ENCODE data around the gene DNAJC18.

DNAJC18 gene

DNA sequence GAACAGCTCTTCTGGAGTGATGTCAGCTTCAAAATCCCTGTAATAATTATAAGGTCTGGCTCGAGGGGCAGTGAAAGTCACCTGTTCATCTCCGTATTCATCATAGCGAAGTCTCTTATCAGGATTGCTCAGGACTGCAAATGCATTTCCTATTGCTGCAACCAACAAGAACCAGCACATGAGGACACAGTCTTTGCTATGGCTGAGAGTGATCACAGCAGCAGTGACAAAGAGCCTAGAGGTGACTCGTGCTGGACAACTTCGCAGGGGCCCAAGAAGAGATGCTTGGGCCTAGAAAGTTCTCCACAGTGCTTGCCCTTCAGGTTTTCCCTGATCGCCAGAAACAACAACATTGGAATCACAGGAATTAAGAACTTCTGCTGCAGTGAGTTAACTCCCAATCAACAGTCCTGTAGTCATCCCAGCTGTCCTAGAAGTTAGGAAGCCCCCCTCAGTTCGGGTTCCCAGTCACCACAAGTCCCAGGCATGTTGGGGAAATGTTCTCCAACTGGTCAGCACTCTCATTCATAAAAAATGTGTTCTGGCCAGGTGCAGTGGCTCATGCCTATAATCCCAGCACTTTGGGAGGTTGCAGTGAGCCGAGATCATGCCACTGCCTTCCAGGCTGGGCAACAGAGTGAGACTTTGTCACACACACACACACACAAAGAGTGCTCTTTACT lies 13.0 kb downstream of the DNAJC18 start:
- Histone ChIP-seq H3K27me3 (ENCODE audit: insufficient read depth, low read length) (no peaks in the 10 kb centered on the region), H3K79me2 (ENCODE audit: control insufficient read depth, insufficient read depth, low read length, unreplicated experiment) (no peaks in the 10 kb centered on the region), H3K4me1 (ENCODE audit: control insufficient read depth, insufficient read depth, low read length, unreplicated experiment) (peaks cover 8% of the 10 kb centered on the region), H3K4me3 (ENCODE audit: low read depth, low read length) (no peak overlapping the region), H2AFZ (ENCODE audit: low read length, unreplicated experiment) (peak overlapping the region; percentile 36), H3K36me3 (ENCODE audit: insufficient read depth, low read length) (peaks cover 2% of the 10 kb centered on the region; the same call in 1 of the 2 replicates), H3K27ac (ENCODE audit: low read depth, low read length) (no peak overlapping the region)

GRCh38 chr5:139425497-139425896 lies 13.8 kb downstream of the DNAJC18 start:
- H3K4me1 ChIP-seq (ENCODE audit: control insufficient read depth, insufficient read depth, low read length, unreplicated experiment), result peaks cover 8% of the 10 kb centered on the region
- H2AFZ ChIP-seq (ENCODE audit: low read length, unreplicated experiment), result no peak overlapping the region
- no peaks in the 10 kb centered on the region for H3K36me3 ChIP-seq (ENCODE audit: insufficient read depth, low read length)
- no peaks in the 10 kb centered on the region for H3K27me3 ChIP-seq (ENCODE audit: insufficient read depth, low read length)
- no peak overlapping the region for H3K4me3 ChIP-seq (ENCODE audit: low read depth, low read length)
- no peak overlapping the region for H3K27ac ChIP-seq (ENCODE audit: low read depth, low read length)
- no peaks in the 10 kb centered on the region for H3K79me2 ChIP-seq (ENCODE audit: control insufficient read depth, insufficient read depth, low read length, unreplicated experiment)

- Histone ChIP-seq H3K79me2 (ENCODE audit: control insufficient read depth, insufficient read depth, low read length, unreplicated experiment) (no peaks in the 10 kb centered on the region), H3K27me3 (ENCODE audit: insufficient read depth, low read length) (no peaks in the 10 kb centered on the region), H3K36me3 (ENCODE audit: insufficient read depth, low read length) (no peaks in the 10 kb centered on the region), H3K27ac (ENCODE audit: low read depth, low read length) (no peak overlapping the region), H2AFZ (ENCODE audit: low read length, unreplicated experiment) (no peak overlapping the region), H3K4me3 (ENCODE audit: low read depth, low read length) (no peak overlapping the region), H3K4me1 (ENCODE audit: control insufficient read depth, insufficient read depth, low read length, unreplicated experiment) (peaks cover 8% of the 10 kb centered on the region)
Observed at GRCh38 chr5:139422307-139422893, 16.9 kb downstream of the DNAJC18 start.

DNA sequence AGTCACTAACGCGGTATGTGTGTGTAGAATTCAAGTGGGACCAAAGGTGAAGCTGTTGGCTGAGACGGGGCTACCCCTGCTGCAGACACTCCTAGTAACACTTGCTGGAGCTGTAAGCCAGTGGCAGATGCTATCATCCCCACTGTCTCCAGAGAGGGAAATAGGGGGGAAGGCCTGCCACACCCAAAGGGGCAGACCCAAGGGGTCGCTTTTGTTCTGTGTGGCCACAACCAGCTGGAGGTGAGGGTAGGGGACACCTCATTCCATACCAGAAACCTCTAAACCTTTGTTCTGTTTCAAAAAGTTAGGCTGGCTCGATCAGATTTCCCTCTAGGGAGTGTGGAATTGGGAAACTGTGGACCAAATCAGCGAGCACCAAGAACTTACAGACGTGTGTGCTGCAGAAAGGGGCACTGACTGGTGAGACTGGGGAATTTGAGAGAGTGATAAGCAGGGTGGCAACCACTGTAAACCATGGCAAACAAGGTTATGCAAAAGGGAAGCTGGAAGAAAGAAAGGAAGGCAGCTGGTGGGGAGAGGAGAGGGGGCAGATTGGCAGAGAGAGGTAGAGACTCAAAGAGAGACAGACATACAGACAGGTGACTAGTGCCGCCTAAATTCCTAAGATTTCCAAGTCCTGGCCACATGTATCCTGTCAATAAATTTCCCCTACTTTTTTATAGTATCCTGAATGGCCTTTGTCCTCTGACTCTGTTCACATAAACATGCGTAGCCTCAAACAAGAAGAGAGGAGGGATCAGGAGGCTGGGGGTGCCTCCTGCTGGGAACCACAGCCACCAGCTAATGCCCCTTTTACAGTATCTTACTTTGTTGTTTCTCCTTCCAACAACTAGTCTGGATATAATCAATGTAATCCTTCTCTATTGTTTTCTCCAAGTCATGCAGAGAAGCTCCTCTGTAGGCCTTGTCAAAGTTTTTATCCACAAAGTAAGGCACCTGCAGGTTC lies 19.8 kb downstream of the DNAJC18 start:
- no peak overlapping the region for H3K27ac ChIP-seq (ENCODE audit: low read depth, low read length)
- no peaks in the 10 kb centered on the region for H3K79me2 ChIP-seq (ENCODE audit: control insufficient read depth, insufficient read depth, low read length, unreplicated experiment)

GRCh38 chr5:139418793-139419192 lies 20.5 kb downstream of the DNAJC18 start:
- Histone ChIP-seq H3K79me2 (ENCODE audit: control insufficient read depth, insufficient read depth, low read length, unreplicated experiment) (no peaks in the 10 kb centered on the region), H3K4me3 (ENCODE audit: low read depth, low read length) (no peak overlapping the region), H3K27me3 (ENCODE audit: insufficient read depth, low read length) (no peaks in the 10 kb centered on the region), H2AFZ (ENCODE audit: low read length, unreplicated experiment) (no peak overlapping the region), H3K36me3 (ENCODE audit: insufficient read depth, low read length) (no peaks in the 10 kb centered on the region), H3K27ac (ENCODE audit: low read depth, low read length) (no peak overlapping the region), H3K4me1 (ENCODE audit: control insufficient read depth, insufficient read depth, low read length, unreplicated experiment) (no peaks in the 10 kb centered on the region)

More for the DNA sequence above, 19.8 kb downstream of the DNAJC18 start:
- H3K27me3 ChIP-seq (ENCODE audit: insufficient read depth, low read length), result no peaks in the 10 kb centered on the region
- H3K4me1 ChIP-seq (ENCODE audit: control insufficient read depth, insufficient read depth, low read length, unreplicated experiment), result no peaks in the 10 kb centered on the region
- H3K4me3 ChIP-seq (ENCODE audit: low read depth, low read length), result no peak overlapping the region
- no peaks in the 10 kb centered on the region for H3K36me3 ChIP-seq (ENCODE audit: insufficient read depth, low read length)
- no peak overlapping the region for H2AFZ ChIP-seq (ENCODE audit: low read length, unreplicated experiment)

GRCh38 chr5:139417214-139417613 lies 22.1 kb downstream of the DNAJC18 start:
- Histone ChIP-seq H3K27ac (ENCODE audit: low read depth, low read length) (no peak overlapping the region), H3K79me2 (ENCODE audit: control insufficient read depth, insufficient read depth, low read length, unreplicated experiment) (no peaks in the 10 kb centered on the region), H3K4me3 (ENCODE audit: low read depth, low read length) (no peak overlapping the region), H3K4me1 (ENCODE audit: control insufficient read depth, insufficient read depth, low read length, unreplicated experiment) (no peaks in the 10 kb centered on the region), H2AFZ (ENCODE audit: low read length, unreplicated experiment) (no peak overlapping the region), H3K27me3 (ENCODE audit: insufficient read depth, low read length) (no peaks in the 10 kb centered on the region), H3K36me3 (ENCODE audit: insufficient read depth, low read length) (no peaks in the 10 kb centered on the region)

DNA sequence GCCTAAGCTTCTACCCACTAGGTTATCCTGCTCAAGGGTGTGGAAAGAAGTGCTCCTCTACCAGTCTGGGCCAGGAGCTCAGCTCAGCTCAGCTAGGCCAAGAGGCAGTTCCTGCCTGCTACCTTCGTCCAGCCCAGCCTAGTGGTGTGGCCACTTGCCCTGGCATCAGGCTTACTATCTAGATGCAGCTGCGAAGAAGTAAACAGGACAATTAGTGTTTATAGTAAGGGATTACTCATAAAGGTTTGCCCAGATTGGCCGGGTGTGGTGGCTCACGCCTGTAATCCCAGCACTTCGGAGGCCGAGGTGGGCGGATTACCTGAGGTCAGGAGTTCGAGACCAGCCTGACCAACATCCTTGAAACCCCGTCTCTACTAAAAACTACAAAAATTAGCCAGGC lies 22.7 kb downstream of the DNAJC18 start:
- Histone ChIP-seq H2AFZ (ENCODE audit: low read length, unreplicated experiment) (no peak overlapping the region), H3K4me3 (ENCODE audit: low read depth, low read length) (no peak overlapping the region), H3K4me1 (ENCODE audit: control insufficient read depth, insufficient read depth, low read length, unreplicated experiment) (no peaks in the 10 kb centered on the region), H3K27ac (ENCODE audit: low read depth, low read length) (no peak overlapping the region), H3K79me2 (ENCODE audit: control insufficient read depth, insufficient read depth, low read length, unreplicated experiment) (no peaks in the 10 kb centered on the region), H3K27me3 (ENCODE audit: insufficient read depth, low read length) (no peaks in the 10 kb centered on the region), H3K36me3 (ENCODE audit: insufficient read depth, low read length) (no peaks in the 10 kb centered on the region)

- Histone ChIP-seq H3K36me3 (ENCODE audit: insufficient read depth, low read length) (no peaks in the 10 kb centered on the region), H3K4me1 (ENCODE audit: control insufficient read depth, insufficient read depth, low read length, unreplicated experiment) (no peaks in the 10 kb centered on the region)
Observed at GRCh38 chr5:139415869-139416268, 23.5 kb downstream of the DNAJC18 start.

DNA sequence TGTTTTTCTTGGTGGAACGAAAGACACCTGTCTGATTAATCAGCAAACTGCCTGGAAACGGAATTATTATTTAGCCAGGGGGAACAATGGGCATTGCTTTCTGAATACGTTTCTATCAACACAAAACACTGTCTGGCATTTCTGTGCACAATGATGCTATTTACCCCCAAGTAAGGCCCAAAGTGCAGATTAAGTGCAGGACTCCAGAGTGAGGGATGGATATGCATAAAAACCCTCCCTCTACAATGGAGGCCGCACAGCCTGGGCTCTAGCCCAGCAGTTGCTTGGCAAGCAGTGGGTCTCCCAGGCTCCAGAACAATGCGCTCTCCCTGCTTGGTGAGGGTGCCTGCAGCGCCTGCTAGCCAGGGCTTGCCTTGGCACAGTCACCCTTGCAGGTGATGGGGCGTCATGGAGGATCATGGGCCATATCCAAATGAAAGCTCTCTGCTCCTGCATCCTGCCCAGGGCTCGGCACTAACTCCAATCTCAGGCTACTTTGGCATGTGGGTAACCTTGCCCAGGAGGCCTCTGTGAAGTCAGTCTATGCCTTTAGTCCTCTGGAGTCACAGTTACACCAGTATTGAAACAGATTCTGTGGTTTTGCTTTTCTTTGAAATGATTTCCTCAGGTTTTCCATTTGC lies 24.0 kb downstream of the DNAJC18 start:
- Histone ChIP-seq H3K36me3 (ENCODE audit: insufficient read depth, low read length) (no peaks in the 10 kb centered on the region), H2AFZ (ENCODE audit: low read length, unreplicated experiment) (no peak overlapping the region), H3K27ac (ENCODE audit: low read depth, low read length) (no peak overlapping the region), H3K27me3 (ENCODE audit: insufficient read depth, low read length) (no peaks in the 10 kb centered on the region), H3K4me3 (ENCODE audit: low read depth, low read length) (no peak overlapping the region), H3K4me1 (ENCODE audit: control insufficient read depth, insufficient read depth, low read length, unreplicated experiment) (no peaks in the 10 kb centered on the region), H3K79me2 (ENCODE audit: control insufficient read depth, insufficient read depth, low read length, unreplicated experiment) (no peaks in the 10 kb centered on the region)

More at GRCh38 chr5:139415869-139416268, 23.5 kb downstream of the DNAJC18 start:
- H2AFZ ChIP-seq (ENCODE audit: low read length, unreplicated experiment), result no peak overlapping the region
- no peaks in the 10 kb centered on the region for H3K27me3 ChIP-seq (ENCODE audit: insufficient read depth, low read length)
- no peaks in the 10 kb centered on the region for H3K79me2 ChIP-seq (ENCODE audit: control insufficient read depth, insufficient read depth, low read length, unreplicated experiment)
- H3K27ac ChIP-seq (ENCODE audit: low read depth, low read length), result no peak overlapping the region
- no peak overlapping the region for H3K4me3 ChIP-seq (ENCODE audit: low read depth, low read length)

DNA sequence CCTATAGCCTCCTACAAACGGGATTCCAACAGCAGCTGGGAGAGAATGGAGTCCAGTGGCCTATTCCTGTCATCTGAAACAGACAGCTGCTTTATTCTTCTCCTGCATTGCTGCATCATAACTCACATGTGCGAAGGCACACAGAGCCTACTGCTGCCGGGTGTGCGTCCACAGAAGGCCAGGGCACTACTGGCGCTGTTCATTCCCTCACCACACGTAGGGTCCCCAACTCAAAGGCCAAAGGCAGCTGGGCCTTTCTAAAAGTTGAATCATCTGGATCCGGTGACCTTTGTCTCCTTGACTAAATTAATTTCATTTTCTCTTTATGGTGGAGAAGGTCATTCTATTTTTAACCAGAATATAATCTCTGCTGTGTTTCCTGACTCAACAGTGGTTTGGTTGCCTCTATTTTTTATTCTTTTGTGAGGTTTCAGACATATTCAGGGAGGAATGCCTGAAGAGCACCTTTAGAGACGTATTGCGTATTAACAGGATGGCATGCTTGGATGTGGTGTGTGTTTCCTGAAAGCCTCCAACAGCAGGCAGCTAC lies 24.7 kb downstream of the DNAJC18 start:
- H2AFZ ChIP-seq (ENCODE audit: low read length, unreplicated experiment), result no peak overlapping the region
- H3K4me1 ChIP-seq (ENCODE audit: control insufficient read depth, insufficient read depth, low read length, unreplicated experiment), result no peaks in the 10 kb centered on the region

More for the DNA sequence above, 24.7 kb downstream of the DNAJC18 start:
- no peak overlapping the region for H3K27ac ChIP-seq (ENCODE audit: low read depth, low read length)
- H3K27me3 ChIP-seq (ENCODE audit: insufficient read depth, low read length), result no peaks in the 10 kb centered on the region
- no peak overlapping the region for H3K4me3 ChIP-seq (ENCODE audit: low read depth, low read length)
- H3K79me2 ChIP-seq (ENCODE audit: control insufficient read depth, insufficient read depth, low read length, unreplicated experiment), result no peaks in the 10 kb centered on the region
- no peaks in the 10 kb centered on the region for H3K36me3 ChIP-seq (ENCODE audit: insufficient read depth, low read length)

All from ACC112 (cell line).